Body of pancreas (tissue), 4 donors: ENCODE results near the gene ADAMTS17. TPM values are rescaled to one million over a fixed set of nuclear protein-coding genes. Genes with fewer than 3 reads are reported as not detected.

Source experiments
- ATAC-seq: fragments of 150-250 bp; one replicate; pipeline ENCODE4 v1.9.1; 2016
- DNase-seq, 4 donors: peaks; one replicate each; pipeline ENCODE4 v3.0.0-alpha.2; 2019
- H3K27ac ChIP-seq, 4 donors: fragments of 200-600 bp; sonication (generic); 1 replicate in 3 of 4; 2 replicates in 1 of 4; pipeline versions ENCODE4 v1.5.1 to v1.6.1; 2016 to 2019; ENCODE audit warnings: mild to moderate bottlenecking in 1 of 4, mixed read lengths in 1 of 4, moderate library complexity in 1 of 4
- H3K27me3 ChIP-seq, 2 donors: fragments of 200-600 bp; sonication (generic); one replicate each; pipeline ENCODE4 v1.6.0; 2016; ENCODE audit warnings: mild to moderate bottlenecking in 1 of 2
- H3K36me3 ChIP-seq, 2 donors: fragments of 200-600 bp; sonication (generic); replicated peaks in 1 of 2; 2 replicates each; pipeline ENCODE4 v1.5.1; 2016; ENCODE audit warnings: low read depth in 2 of 2; ENCODE audit not compliant: insufficient read depth in 1 of 2
- H3K4me1 ChIP-seq: fragments of 200-600 bp; sonication (generic); one replicate; pipeline ENCODE4 v1.6.0; 2016
- H3K4me3 ChIP-seq, 2 donors: fragments of 200-600 bp; sonication (generic); 1 replicate in 1 of 2; 2 replicates in 1 of 2; pipeline ENCODE4 v1.5.1; 2016 to 2019
- H3K9me3 ChIP-seq, 3 donors: fragments of 200-600 bp; sonication (generic); 1 replicate in 2 of 3; 2 replicates in 1 of 3; pipeline ENCODE4 v1.5.1; 2016
- CTCF ChIP-seq, 7 experiments: fragments of 450-650 bp in 4 of 7; fragments of 200-600 bp in 3 of 7; sonication (generic) in 3 of 7; IDR thresholded peaks; one replicate each; pipeline ENCODE4 v1.5.1; 2016 to 2019; ENCODE audit warnings: antibody characterized with exemption in 7 of 7
- POLR2A ChIP-seq, 3 donors: fragments of 450-650 bp; IDR thresholded peaks; one replicate each; pipeline ENCODE4 v1.6.1; 2016; ENCODE audit warnings: antibody characterized with exemption in 3 of 3, mild to moderate bottlenecking in 2 of 3
- WGBS, 2 donors: methylation state at CpG; one replicate each; pipeline ENCODE4 v1.1.5; 2017; 5-methylcytosine and 5-hydroxymethylcytosine counted together
- intact Hi-C: fragments of 100-400 bp; cut with DNase I; formaldehyde crosslinking; loops from one replicate; pipeline ENCODE4 v1.15.1; 2023
- total RNA-seq, 2 donors: library from RNA; depleted of rRNA; stranded (reverse); fragments of >200 nt; gene quantifications; one replicate each; pipeline ENCODE4 v1.1.0, GENCODE V29; 2016

The ADAMTS17 gene
- total RNA-seq, 2 donors from 2014 or later = 24.6 to 26.0 TPM

- no peak for ATAC-seq
- Histone ChIP-seq H3K27ac (no peak overlapping the region), H3K4me3 (no peak overlapping the region), H3K4me1 (peaks cover 19% of the 10 kb centered on the region), H3K27me3 (no peaks in the 10 kb centered on the region), H3K9me3 (no peaks in the 10 kb centered on the region), H3K36me3 (no peaks in the 10 kb centered on the region)
- intact Hi-C loops = loop anchor here (10.0 kb wide), 1 partner anchor 127 kb away; no protein-coding TSS in a partner anchor
- no peak for DNase-seq
- TF ChIP-seq POLR2A (IDR thresholded peaks at IDR 0.05) (no peak), CTCF (IDR thresholded peaks at IDR 0.05) (no peak)
- WGBS, 2 donors = 90 to 92% methylated on average over 13 of the region's 13 CpGs
Observed at GRCh38 chr15:100332231-100332630, 9.5 kb downstream of the ADAMTS17 start.

GRCh38 chr15:100330629-100331215 lies 11.1 kb downstream of the ADAMTS17 start:
- Histone ChIP-seq H3K36me3 (no peaks in the 10 kb centered on the region), H3K4me1 (peaks cover 14% of the 10 kb centered on the region), H3K9me3 (no peaks in the 10 kb centered on the region), H3K4me3 (no peak overlapping the region), H3K27me3 (no peaks in the 10 kb centered on the region), H3K27ac (no peak overlapping the region)
- no peak for DNase-seq
- ATAC-seq = no peak
- TF ChIP-seq POLR2A (IDR thresholded peaks at IDR 0.05) (no peak), CTCF (IDR thresholded peaks at IDR 0.05) (no peak)
- 72 to 91% methylated on average over 12 of the region's 12 CpGs for WGBS, 2 donors
- intact Hi-C loops = loop anchor here (10.0 kb wide), 1 partner anchor 126 kb away; no protein-coding TSS in a partner anchor

- DNase-seq (no peak), ATAC-seq (no peak)
- Histone ChIP-seq H3K4me3 (no peak overlapping the region), H3K9me3 (no peaks in the 10 kb centered on the region), H3K27ac (no peak overlapping the region), H3K36me3 (no peaks in the 10 kb centered on the region), H3K27me3 (no peaks in the 10 kb centered on the region), H3K4me1 (peaks cover 9% of the 10 kb centered on the region)
- intact Hi-C loops = loop anchor here (10.0 kb wide), 1 partner anchor 125 kb away; no protein-coding TSS in a partner anchor
- 72 to 73% methylated on average over 9 to 10 of the region's 10 CpGs for WGBS, 2 donors
- no peak for TF ChIP-seq POLR2A (IDR thresholded peaks at IDR 0.05)
- TF ChIP-seq CTCF (IDR thresholded peaks at IDR 0.05) = no peak
Observed at GRCh38 chr15:100330221-100330620, 11.6 kb downstream of the ADAMTS17 start.

GRCh38 chr15:100328796-100329195 lies 13.0 kb downstream of the ADAMTS17 start:
- no peak overlapping the region for H3K4me3 ChIP-seq
- no peaks in the 10 kb centered on the region for H3K4me1 ChIP-seq
- intact Hi-C loops = no loop called here
- TF ChIP-seq CTCF (IDR thresholded peaks at IDR 0.05) = no peak
- no peak for TF ChIP-seq POLR2A (IDR thresholded peaks at IDR 0.05)
- ATAC-seq (no peak), DNase-seq (no peak)
- WGBS, 2 donors = 87 to 90% methylated on average over 8 to 9 of the region's 9 CpGs
- H3K27ac ChIP-seq = no peak overlapping the region
- H3K27me3 ChIP-seq = no peaks in the 10 kb centered on the region
- no peaks in the 10 kb centered on the region for H3K36me3 ChIP-seq
- no peaks in the 10 kb centered on the region for H3K9me3 ChIP-seq

GRCh38 chr15:100318880-100319279 lies 22.9 kb downstream of the ADAMTS17 start:
- Histone ChIP-seq H3K27me3 (no peaks in the 10 kb centered on the region), H3K36me3 (no peaks in the 10 kb centered on the region), H3K4me3 (no peak overlapping the region), H3K9me3 (no peaks in the 10 kb centered on the region), H3K27ac (no peak overlapping the region), H3K4me1 (no peaks in the 10 kb centered on the region)
- ATAC-seq (no peak), DNase-seq (no peak)
- WGBS, 2 donors = 94 to 100% methylated on average over 4 of the region's 4 CpGs
- intact Hi-C loops = no loop called here
- TF ChIP-seq POLR2A (IDR thresholded peaks at IDR 0.05) (no peak), CTCF (IDR thresholded peaks at IDR 0.05) (no peak)
